SU-DHL-6 (cell line): ENCODE results near the gene RXRB.

Experiments
- EZH2phosphoT487 ChIP-seq: fragments of 200-600 bp; sonication (generic), shearing (Covaris generic); conservative IDR thresholded peaks from 2 replicates; pipeline ENCODE4 v1.6.1; 2018; ENCODE audit warnings: mild to moderate bottlenecking, antibody characterized with exemption, low read length, moderate library complexity, mixed read lengths
- TF ChIP-seq, protein P1 (sequence below): fragments of 200-600 bp; sonication (generic); IDR thresholded peaks from one replicate; pipeline ENCODE4 v1.5.1; 2017; ENCODE audit warnings: antibody characterized with exemption, mild to moderate bottlenecking, low read length, moderate library complexity; ENCODE audit not compliant: insufficient read depth, poor library complexity, severe bottlenecking

DNA sequence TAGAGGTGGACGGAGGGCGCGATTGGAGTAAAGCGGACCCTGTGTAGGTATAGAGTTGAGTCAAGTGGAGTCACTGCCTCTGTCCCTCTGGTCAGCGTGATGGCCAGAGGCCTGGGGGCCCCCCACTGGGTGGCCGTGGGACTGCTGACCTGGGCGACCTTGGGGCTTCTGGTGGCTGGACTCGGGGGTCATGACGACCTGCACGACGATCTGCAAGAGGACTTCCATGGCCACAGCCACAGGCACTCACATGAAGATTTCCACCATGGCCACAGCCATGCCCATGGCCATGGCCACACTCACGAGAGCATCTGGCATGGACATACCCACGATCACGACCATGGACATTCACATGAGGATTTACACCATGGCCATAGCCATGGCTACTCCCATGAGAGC lies 681 bp upstream of the RXRB start:
- TF ChIP-seq, protein P1, sequence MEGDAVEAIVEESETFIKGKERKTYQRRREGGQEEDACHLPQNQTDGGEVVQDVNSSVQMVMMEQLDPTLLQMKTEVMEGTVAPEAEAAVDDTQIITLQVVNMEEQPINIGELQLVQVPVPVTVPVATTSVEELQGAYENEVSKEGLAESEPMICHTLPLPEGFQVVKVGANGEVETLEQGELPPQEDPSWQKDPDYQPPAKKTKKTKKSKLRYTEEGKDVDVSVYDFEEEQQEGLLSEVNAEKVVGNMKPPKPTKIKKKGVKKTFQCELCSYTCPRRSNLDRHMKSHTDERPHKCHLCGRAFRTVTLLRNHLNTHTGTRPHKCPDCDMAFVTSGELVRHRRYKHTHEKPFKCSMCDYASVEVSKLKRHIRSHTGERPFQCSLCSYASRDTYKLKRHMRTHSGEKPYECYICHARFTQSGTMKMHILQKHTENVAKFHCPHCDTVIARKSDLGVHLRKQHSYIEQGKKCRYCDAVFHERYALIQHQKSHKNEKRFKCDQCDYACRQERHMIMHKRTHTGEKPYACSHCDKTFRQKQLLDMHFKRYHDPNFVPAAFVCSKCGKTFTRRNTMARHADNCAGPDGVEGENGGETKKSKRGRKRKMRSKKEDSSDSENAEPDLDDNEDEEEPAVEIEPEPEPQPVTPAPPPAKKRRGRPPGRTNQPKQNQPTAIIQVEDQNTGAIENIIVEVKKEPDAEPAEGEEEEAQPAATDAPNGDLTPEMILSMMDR = no peak
- no peak for TF ChIP-seq EZH2phosphoT487
